CD1c-positive myeloid dendritic cell (primary cell): ENCODE measurements around the gene SENP1.
A peak's percentile ranks its signal among the peaks of the same experiment; 100 is the strongest.
"Not testable (repeated sequence)": the region's sequence is repeated elsewhere in the genome, so short reads cannot be mapped to it uniquely, and the experiment has no call there.

Experiments used
- DNase-seq: peaks from one replicate; pipeline ENCODE4 v3.0.0-alpha.2; 2016; ENCODE audit errors: extremely low spot score

Gene SENP1

GRCh38 chr12:48105867-48106680 lies at the start of gene SENP1:
TSS of gene SENP1 (minus strand) at chr12:48106079. CDS start at chr12:48101472, 4,607 bp downstream.
- peak; percentile 91 for DNase-seq

- DNase-seq = no peak
These were observed 45.4 kb upstream of the SENP1 start for GRCh38 chr12:48151103-48151771.

- no peak for DNase-seq
These were observed 40.1 kb upstream of the SENP1 start for GRCh38 chr12:48145981-48146380.

GRCh38 chr12:48143898-48144297 lies 38.0 kb upstream of the SENP1 start:
- no peak for DNase-seq

GRCh38 chr12:48142818-48143674 lies 37.2 kb upstream of the SENP1 start:
- no peak for DNase-seq

DNA sequence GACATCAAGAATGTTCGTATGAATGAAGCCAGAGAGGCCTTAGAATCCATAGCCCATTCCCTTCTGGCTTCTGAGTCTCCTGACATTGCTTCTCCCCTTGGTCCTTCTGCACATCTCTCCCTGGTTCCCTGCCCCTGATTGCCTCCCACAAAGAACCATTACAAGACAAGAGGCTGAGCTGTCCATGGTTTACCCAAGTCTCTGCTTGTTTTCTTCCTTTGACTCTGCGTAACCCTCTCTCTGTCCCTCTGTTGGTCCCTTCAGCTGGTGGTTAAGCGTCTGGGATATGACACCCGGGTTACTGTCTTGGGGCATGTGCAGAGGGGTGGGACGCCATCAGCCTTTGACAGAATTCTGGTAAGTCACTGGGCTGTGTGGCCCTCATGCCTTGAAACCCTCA lies 29.1 kb upstream of the SENP1 start:
- no peak for DNase-seq

DNA sequence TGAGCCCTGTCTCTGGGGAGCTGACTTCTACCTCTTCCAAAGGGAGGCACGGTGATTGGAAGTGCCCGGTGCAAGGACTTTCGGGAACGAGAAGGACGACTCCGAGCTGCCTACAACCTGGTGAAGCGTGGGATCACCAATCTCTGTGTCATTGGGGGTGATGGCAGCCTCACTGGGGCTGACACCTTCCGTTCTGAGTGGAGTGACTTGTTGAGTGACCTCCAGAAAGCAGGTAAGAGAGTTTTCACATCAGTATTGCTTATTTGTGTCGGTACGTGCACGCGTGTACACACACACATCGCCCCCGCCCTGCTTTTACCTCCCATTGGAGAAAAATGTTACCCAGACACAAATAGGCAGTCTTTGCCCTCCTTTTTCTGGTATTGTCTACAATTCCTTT lies 26.9 kb upstream of the SENP1 start:
- DNase-seq = no peak

DNA sequence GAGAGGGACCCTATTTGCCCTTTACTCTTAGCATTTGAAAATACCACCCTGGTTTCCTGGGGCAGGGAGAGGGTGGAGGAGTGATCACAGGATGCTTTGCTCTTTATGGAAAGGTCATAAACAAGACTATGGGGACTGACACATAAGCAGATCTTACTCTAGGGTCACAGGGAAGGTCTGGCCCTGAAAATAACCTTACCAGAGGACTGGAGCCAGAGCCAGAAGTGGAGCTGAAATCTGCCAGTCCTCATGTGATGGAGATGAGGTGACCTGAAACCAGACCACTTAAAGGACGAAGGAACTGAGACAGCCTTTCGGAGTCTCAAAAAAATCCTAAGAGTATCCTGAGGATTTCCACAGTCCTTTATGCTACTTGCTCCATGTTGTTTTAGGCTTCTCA lies 25.6 kb upstream of the SENP1 start:
- DNase-seq = no peak

- DNase-seq = no peak
These were observed 23.5 kb upstream of the SENP1 start for GRCh38 chr12:48129376-48129775.

DNA sequence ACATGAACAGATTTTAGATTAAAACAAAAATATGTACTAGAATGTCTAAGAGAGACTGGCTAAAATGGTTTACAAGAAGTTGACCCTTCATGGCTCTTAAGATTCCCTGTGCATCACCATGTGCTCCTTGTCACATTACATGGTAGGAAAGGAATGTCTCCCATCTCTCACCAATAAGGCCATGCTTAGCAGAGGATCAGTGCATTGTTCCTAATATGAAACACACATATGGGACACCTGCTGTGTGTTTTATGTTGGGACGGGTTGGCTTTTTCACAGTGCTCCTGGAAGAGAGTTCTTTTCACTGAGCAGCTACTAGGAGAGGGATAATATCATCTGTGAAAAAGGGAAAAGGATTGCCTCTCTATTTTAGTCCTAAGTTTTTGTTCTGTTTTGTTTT lies 22.9 kb upstream of the SENP1 start:
- DNase-seq = no peak

DNA sequence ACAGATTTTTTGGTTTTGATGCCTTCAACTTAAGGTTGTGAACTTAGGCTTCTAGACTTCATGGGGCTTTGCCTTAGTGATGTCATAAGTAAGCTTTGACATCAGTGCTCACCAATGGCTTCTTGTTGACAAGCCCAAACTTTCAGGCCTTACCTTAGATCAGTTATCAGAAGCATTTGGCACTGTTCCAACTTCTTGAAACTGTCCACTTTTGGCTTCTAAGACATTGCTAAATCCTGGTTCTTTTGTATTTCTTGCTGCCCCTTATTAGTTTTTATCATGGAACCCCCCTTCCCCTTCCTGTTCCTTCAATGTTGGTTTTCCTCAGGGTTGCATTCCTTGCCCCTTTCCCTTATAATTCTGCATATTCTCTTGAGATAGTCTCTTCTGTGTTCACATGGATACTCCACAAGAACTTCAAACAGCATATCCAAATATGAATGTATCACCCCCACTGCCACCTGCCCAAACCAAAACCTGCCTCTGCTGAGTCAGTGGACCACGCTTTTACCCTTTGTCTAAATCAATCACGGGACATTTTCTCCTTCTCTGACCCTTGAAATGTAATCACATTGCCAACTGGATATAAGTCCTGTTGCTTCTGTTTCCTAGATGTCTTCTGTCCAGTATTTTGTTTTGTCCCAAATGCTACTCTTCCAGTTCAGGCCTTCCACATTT lies 21.2 kb upstream of the SENP1 start:
- DNase-seq = no peak

DNA sequence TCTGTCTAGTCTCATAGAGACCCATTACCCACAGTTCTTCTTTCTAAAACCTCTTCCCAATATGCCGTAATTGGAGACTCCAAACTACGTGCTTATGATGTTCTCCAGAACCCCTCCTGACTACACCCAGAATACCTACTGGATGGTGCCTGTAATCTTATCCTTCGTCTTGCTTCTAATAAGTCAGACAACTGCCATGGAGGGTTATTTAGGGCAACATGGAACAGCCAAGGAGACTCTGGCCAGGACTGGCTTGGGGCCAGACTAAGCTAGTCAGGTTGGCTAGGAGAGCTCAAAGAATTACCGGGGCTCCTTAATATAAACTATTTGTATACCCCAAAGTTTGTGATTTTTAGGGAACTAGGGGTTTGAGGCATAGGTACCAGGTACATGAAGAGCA lies 20.1 kb upstream of the SENP1 start:
- DNase-seq = no peak

GRCh38 chr12:48125542-48125941 lies 19.7 kb upstream of the SENP1 start:
- not testable (repeated sequence) for DNase-seq

- no peak for DNase-seq
These were observed 17.3 kb upstream of the SENP1 start for GRCh38 chr12:48123169-48123568.

GRCh38 chr12:48122065-48122834 lies 16.4 kb upstream of the SENP1 start:
- DNase-seq = no peak

GRCh38 chr12:48121522-48121921 lies 15.6 kb upstream of the SENP1 start:
- DNase-seq = no peak

DNA sequence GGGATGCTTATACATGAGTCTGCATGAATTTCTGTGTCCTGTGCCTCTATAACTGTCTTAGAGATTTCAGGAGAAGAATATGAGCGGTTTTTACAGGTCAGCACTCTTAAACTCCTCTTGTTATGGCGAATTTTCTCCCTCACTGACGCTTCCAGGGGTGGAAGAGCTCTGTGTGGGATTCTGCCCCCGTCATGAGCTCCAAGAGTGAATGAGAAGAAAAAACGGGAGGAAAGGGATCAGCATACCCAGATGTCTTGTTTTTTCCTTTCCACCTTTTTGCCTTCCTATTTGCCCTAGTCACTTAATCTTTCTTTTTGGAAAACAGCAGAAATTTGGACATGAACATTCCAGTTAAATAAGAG lies 13.9 kb upstream of the SENP1 start:
- DNase-seq = no peak

GRCh38 chr12:48119078-48119833 lies 13.4 kb upstream of the SENP1 start, which contains the start of gene PFKM:
TSS of gene PFKM (plus strand) at chr12:48119364. CDS start at chr12:48122775, 3,411 bp downstream.
- peak; percentile 47 for DNase-seq

DNA sequence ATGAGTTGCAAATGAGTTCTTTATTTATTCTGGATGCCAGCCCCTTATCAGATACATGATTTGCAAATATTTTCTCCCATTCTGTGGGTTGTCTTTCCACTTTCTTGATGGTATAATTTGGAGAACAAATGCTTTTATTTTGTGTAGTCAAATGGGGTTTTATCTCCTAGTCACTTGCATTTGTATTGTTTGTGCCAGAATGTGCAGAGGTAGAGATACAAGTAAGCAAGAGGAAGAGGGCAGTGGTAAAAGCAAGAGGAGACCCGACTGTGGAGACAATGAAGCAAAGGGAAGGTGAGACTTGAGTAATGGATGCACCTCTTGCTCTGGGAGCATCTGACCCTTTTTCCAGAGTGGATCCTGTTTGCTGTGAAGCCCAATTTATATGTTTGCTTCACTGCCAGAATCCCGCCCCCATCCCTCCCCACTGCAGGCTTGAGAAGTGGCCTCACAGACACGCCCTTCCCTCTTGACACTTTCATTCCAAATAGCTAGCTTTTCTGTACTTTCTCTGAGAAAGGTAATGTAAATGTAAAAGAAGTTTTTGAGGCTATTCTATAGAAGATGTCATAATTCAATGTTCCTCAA lies 12.5 kb upstream of the SENP1 start:
- DNase-seq = no peak

DNA sequence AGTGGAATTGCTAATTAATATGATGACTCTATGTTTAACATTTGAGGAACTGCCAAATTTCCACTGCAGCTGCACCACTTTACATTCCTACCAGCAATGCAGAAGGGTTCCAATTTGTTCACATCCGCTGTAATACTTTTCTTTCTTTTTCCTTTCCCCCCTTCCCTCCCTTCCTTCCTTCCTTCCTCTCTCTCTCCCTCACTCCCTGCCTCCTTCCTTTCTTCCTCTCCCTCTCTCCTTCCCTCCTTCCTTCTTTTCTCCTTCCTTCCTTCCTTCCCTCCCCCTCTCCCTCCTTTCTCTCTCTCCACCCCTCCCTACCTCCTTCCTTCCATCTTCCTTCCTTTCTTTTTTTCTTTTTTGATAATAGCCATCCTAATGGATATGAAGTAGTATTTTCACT lies 10.1 kb upstream of the SENP1 start:
- DNase-seq = no peak
